Thoracic aorta (tissue), 2 donors: ENCODE measurements around the gene FOXO3. TPM values are rescaled to one million over a fixed set of nuclear protein-coding genes. Genes with fewer than 3 reads are reported as not detected.
A peak's percentile ranks its signal among the peaks of the same experiment; 100 is the strongest.

Source experiments
- ATAC-seq: fragments of 150-250 bp; one replicate; pipeline ENCODE4 v1.8.0; 2017; ENCODE audit warnings: low read depth; ENCODE audit not compliant: insufficient number of reproducible peaks, low FRiP score
- DNase-seq: peaks from one replicate; pipeline ENCODE4 v3.0.0-alpha.2; 2020; ENCODE audit warnings: low spot score
- H3K27ac ChIP-seq, 2 donors: fragments of 200-600 bp; sonication (generic); 1 replicate in 1 of 2; 2 replicates in 1 of 2; pipeline ENCODE4 v1.5.1; 2016; ENCODE audit warnings: mild to moderate bottlenecking in 2 of 2, moderate library complexity in 2 of 2
- H3K27me3 ChIP-seq: fragments of 200-600 bp; sonication (generic); replicated peaks from 2 replicates; pipeline ENCODE4 v1.6.0; 2016; ENCODE audit warnings: mild to moderate bottlenecking; ENCODE audit not compliant: insufficient read depth
- H3K36me3 ChIP-seq: fragments of 200-600 bp; sonication (generic); one replicate; pipeline ENCODE4 v1.5.1; 2016
- H3K4me1 ChIP-seq, 2 donors: fragments of 200-600 bp; sonication (generic); 1 replicate in 1 of 2; 2 replicates in 1 of 2; pipeline versions ENCODE4 v1.5.1 to v1.6.0; 2016; ENCODE audit warnings: low read depth in 2 of 2, mild to moderate bottlenecking in 1 of 2; ENCODE audit not compliant: control insufficient read depth in 1 of 2
- H3K4me3 ChIP-seq: fragments of 200-600 bp; sonication (generic); 2 replicates; pipeline ENCODE4 v1.5.1; 2016; ENCODE audit warnings: mild to moderate bottlenecking
- H3K9me3 ChIP-seq: fragments of 200-600 bp; sonication (generic); 2 replicates; pipeline ENCODE4 v1.5.1; 2016
- CTCF ChIP-seq: fragments of 200-600 bp; sonication (generic); IDR thresholded peaks from one replicate; pipeline ENCODE4 v1.5.1; 2019; ENCODE audit warnings: antibody characterized with exemption
- total RNA-seq, 2 donors: library from RNA; depleted of rRNA; stranded (reverse); fragments of >200 nt; gene quantifications; one replicate each; pipeline versions ENCODE4 v1.1.0 to v1.2.3, GENCODE V29; 2016

Gene FOXO3
- total RNA-seq, 2 donors from 2014 or later = 106 to 149 TPM

DNA sequence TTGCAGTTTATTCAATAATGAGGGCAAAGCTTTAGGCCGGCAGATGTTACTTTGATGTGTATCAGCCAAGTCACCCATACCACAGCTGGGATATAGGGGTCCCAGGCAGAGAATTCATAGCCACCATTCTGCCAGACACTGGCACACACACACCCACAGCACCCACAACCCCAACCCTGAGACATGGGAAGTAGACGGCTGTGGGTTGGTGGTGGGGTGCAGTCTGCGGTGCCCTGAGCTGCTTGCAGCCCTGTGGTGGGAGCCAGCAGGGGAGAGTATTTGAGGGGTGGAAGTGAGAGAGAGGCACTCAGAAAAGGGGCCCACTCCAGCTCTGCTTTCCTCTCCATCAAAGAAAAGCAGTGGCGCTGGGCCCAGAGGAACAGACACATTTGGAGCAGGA lies 125.3 kb downstream of the FOXO3 start:
- DNase-seq (no peak), ATAC-seq (no peak)
- H3K4me1 ChIP-seq = peaks cover 39 to 64% of the 10 kb centered on the region in 2 donors
- no peak overlapping the region for H3K27ac ChIP-seq
- H3K27me3 ChIP-seq = no peaks in the 10 kb centered on the region
- no peaks in the 10 kb centered on the region for H3K9me3 ChIP-seq
- no peak for TF ChIP-seq CTCF
- peaks cover 4% of the 10 kb centered on the region for H3K36me3 ChIP-seq
- no peak overlapping the region for H3K4me3 ChIP-seq

- peaks cover 39 to 64% of the 10 kb centered on the region in 2 donors for H3K4me1 ChIP-seq
- ATAC-seq = no peak
These were observed 126.2 kb downstream of the FOXO3 start for GRCh38 chr6:108686896-108687295.

DNA sequence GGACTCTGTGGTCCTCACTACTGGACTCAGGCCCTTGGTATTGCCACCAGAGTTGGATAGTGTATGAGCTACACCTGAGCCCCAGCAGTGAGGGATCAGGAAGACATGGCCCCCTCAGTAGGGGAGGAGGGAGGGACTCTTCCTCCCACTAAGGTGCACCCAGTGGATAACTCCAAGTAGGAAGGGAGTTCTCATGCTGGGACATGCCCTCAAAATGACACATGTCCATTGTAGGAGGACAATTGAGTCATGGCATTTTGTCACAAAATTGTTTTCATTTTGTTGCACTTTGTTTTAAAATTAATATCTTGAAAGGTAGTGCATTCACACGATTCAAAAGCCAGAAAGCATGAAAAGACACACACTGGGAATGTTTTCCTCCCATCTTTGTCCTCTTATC lies 127.2 kb downstream of the FOXO3 start:
- Histone ChIP-seq H3K27me3 (no peaks in the 10 kb centered on the region), H3K27ac (no peak overlapping the region), H3K4me3 (no peak overlapping the region), H3K36me3 (no peaks in the 10 kb centered on the region), H3K9me3 (no peaks in the 10 kb centered on the region), H3K4me1 (peaks cover 39 to 64% of the 10 kb centered on the region in 2 donors)
- DNase-seq (no peak), ATAC-seq (no peak)
- no peak for TF ChIP-seq CTCF

More at GRCh38 chr6:108686896-108687295, 126.2 kb downstream of the FOXO3 start:
- H3K9me3 ChIP-seq = no peaks in the 10 kb centered on the region
- no peak for DNase-seq
- H3K4me3 ChIP-seq = no peak overlapping the region
- H3K27me3 ChIP-seq = no peaks in the 10 kb centered on the region
- peak overlapping the region in 1 of 2 donors; percentile 50 for H3K27ac ChIP-seq
- TF ChIP-seq CTCF = no peak
- peaks cover 4% of the 10 kb centered on the region for H3K36me3 ChIP-seq

DNA sequence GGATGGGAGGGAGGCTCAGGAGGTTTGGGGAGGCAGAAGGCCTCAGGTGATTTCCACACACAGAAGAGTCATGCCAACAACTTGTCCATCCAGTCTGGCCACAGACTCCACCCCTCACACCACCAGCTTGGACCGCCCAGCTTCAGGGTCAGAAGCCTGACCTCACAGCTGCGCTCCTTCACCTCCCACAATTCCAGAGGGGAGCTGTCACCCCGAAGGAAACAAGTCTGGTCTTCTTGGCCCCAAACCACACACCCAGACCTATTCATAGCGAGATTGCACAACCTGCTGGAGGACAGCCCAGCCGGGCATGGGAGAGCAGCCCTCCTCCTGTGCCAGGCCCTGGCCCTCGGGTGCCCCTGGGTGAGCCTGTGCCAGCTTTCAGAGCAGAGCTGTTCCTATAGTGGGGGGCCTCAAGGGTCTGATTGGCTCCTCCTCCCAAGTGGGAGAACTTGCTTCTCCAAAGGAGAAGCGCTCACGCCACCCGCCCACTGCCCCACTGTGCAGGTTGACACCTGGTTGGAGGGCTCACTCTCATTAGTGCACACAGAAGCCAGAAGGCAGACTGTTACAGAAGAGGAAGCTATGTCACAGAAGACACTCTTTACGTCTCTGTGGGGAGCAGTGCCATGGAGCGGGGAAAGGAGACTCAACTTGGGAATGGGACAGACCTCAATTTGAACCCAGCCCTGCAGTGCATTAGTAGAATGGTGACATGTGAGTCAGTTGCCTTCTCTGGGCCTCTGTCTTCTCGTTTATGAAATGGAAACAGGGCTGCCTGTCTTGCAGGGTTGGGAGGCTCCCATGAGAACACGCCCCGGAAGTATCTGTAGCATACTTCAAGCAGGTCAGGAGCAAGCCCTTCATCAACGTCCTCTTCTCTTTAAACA lies 128.8 kb downstream of the FOXO3 start:
- no peaks in the 10 kb centered on the region for H3K9me3 ChIP-seq
- H3K36me3 ChIP-seq = no peaks in the 10 kb centered on the region
- H3K27me3 ChIP-seq = no peaks in the 10 kb centered on the region
- peaks cover 39 to 60% of the 10 kb centered on the region in 2 donors for H3K4me1 ChIP-seq
- H3K27ac ChIP-seq = peak overlapping the region; percentile 52 to 71
- ATAC-seq = peak; percentile 96
- DNase-seq = peak; percentile 77
- no peak overlapping the region for H3K4me3 ChIP-seq
- TF ChIP-seq CTCF = no peak

DNA sequence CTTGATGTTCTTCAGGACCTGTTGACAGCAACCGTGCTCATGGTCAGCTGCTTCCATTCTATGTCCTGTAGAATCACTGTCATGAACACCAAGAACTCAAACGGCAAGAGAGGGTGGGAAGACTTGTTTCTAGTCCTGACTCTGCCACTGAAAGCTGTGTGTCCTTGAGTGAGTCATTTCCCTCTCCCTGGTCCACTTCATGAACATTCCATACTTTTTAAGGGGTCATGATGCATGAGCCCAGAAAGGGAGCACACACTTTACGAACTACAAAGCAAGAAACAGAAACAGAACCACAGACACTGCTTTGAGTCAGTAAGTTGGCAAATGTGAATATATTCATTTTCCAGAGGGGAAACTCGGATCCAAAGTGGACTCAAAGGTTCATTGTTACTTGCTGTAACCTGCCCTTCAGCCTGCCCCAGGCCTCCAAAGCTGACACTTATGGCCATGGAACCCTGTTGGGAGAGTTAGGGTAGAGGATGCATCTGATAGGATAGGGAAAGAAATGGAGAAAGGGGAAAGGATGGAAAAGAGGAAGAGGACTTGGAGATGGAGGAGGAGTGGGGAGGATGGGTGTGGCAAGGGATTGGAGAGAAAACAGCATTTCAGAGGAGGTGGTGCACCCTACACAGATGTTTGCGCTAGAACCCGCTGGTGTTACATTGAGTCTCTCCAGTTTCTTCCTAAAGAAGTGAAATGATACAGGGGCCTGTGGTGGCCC lies 129.8 kb downstream of the FOXO3 start:
- H3K27ac ChIP-seq = peak overlapping the region; percentile 52 to 71

More for the DNA sequence above, 129.8 kb downstream of the FOXO3 start:
- Histone ChIP-seq H3K4me3 (no peak overlapping the region), H3K4me1 (peaks cover 31 to 50% of the 10 kb centered on the region in 2 donors), H3K36me3 (no peaks in the 10 kb centered on the region), H3K27me3 (no peaks in the 10 kb centered on the region), H3K9me3 (no peaks in the 10 kb centered on the region)
- TF ChIP-seq CTCF = no peak
- ATAC-seq = no peak
- DNase-seq = no peak
